RWPE1 (cell line): ENCODE measurements around the gene NINJ2.

ENCODE experiments used
- CTCF ChIA-PET: fragments of 350-600 bp; sonication (Branson Sonifier 250); formaldehyde crosslinking; extraction: SDS; loops from one replicate; lab custom pipeline; 2021; lab: Yijun Ruan, JAX
- POLR2A ChIA-PET: fragments of 400-600 bp; formaldehyde crosslinking; extraction: SDS; loops from one replicate; lab custom pipeline; 2020; ENCODE audit warnings: antibody characterized with exemption; ENCODE audit not compliant: low non-redundant PET; lab: Yijun Ruan, JAX
- DNase-seq: peaks from one replicate; pipeline ENCODE4 v3.0.0; 2012; ENCODE audit warnings: low spot score
- H3K27ac ChIP-seq: fragments of 450-650 bp; 2 replicates; pipeline ENCODE4 v1.5.1; 2017
- CTCF ChIP-seq: fragments of 450-650 bp; conservative IDR thresholded peaks from 2 replicates; pipeline ENCODE4 v1.5.1; 2017; ENCODE audit warnings: low read depth, mild to moderate bottlenecking

The NINJ2 gene

GRCh38 chr12:563787-564298 lies 99.4 kb downstream of the NINJ2 start:
- no peak for DNase-seq
- ChIA-PET CTCF (no interaction called here), POLR2A (no interaction called here)
- H3K27ac ChIP-seq: no peak overlapping the region
- TF ChIP-seq CTCF: no peak

- ChIA-PET CTCF (no interaction called here), POLR2A (no interaction called here)
- H3K27ac ChIP-seq: no peak overlapping the region
- TF ChIP-seq CTCF: no peak
- no peak for DNase-seq
Measured at GRCh38 chr12:563250-563781, 99.9 kb downstream of the NINJ2 start.

GRCh38 chr12:562634-563033 lies 100.6 kb downstream of the NINJ2 start:
- ChIA-PET POLR2A (no interaction called here), CTCF (no interaction called here)
- no peak overlapping the region for H3K27ac ChIP-seq
- DNase-seq: no peak
- no peak for TF ChIP-seq CTCF

GRCh38 chr12:561908-562593 lies 101.2 kb downstream of the NINJ2 start:
- ChIA-PET CTCF (no interaction called here), POLR2A (no interaction called here)
- TF ChIP-seq CTCF: no peak
- H3K27ac ChIP-seq: no peak overlapping the region
- DNase-seq: no peak

- TF ChIP-seq CTCF: no peak
- H3K27ac ChIP-seq: no peak overlapping the region
- ChIA-PET CTCF (no interaction called here), POLR2A (no interaction called here)
- no peak for DNase-seq
Measured at GRCh38 chr12:561391-561705, 101.9 kb downstream of the NINJ2 start.

GRCh38 chr12:560691-561390 lies 102.4 kb downstream of the NINJ2 start:
- ChIA-PET POLR2A (no interaction called here), CTCF (interaction anchor here (0.8 kb wide), 1 partner anchor 532 kb away, joined by 3 read pairs; no protein-coding TSS in a partner anchor)
- TF ChIP-seq CTCF: no peak
- no peak overlapping the region for H3K27ac ChIP-seq
- DNase-seq: no peak
